Fibroblast of the aortic adventitia (primary cell): ENCODE results near the gene FXYD3. TPM values are rescaled to one million over a fixed set of nuclear protein-coding genes. Genes with fewer than 3 reads are reported as not detected.

ENCODE experiments used
- DNase-seq: peaks from one replicate; pipeline ENCODE4 v3.0.0-alpha.2; 2010; ENCODE audit warnings: low read depth
- H3K4me3 ChIP-seq: 2 replicates; pipeline ENCODE4 v1.5.1; 2011; ENCODE audit warnings: low read depth, mild to moderate bottlenecking, control low read depth, low read length, moderate library complexity
- CTCF ChIP-seq: IDR thresholded peaks from 2 replicates; pipeline ENCODE4 v1.5.1; 2011; ENCODE audit warnings: mild to moderate bottlenecking, low read length, control low read depth, inconsistent platforms; ENCODE audit not compliant: insufficient read depth
- total RNA-seq: library from RNA; depleted of rRNA; stranded (reverse); fragments of >200 nt; gene quantifications from 2 replicates; pipeline ENCODE4 v1.2.3, GENCODE V29; 2012; ENCODE audit warnings: low replicate concordance

Gene FXYD3
- total RNA-seq, 1 donor, result not detected

GRCh38 chr19:35118268-35119020 is 2.8 kb downstream of the FXYD3 start:
- TF ChIP-seq CTCF, result no peak
- H3K4me3 ChIP-seq, result no peak overlapping the region
- no peak for DNase-seq

DNA sequence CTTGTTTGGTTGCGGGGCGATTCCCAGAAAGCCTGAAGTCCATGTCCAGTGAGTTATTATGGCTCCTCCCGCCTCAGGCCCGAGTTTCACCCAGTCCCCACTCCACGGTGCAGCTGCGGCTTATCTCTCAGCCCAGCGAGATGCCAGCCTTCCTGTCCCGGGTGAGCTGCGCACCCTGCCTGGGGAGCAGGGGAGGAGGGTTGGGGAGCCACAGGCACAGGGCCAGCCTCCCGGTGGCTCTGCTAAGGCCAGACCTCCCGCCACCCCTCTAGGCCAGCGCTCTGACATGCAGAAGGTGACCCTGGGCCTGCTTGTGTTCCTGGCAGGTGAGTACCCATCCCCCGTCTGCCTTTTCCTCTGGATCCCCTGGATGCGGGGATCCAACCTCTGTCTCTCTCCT is 3.5 kb downstream of the FXYD3 start:
- TF ChIP-seq CTCF, result no peak
- no peak overlapping the region for H3K4me3 ChIP-seq
- no peak for DNase-seq

DNA sequence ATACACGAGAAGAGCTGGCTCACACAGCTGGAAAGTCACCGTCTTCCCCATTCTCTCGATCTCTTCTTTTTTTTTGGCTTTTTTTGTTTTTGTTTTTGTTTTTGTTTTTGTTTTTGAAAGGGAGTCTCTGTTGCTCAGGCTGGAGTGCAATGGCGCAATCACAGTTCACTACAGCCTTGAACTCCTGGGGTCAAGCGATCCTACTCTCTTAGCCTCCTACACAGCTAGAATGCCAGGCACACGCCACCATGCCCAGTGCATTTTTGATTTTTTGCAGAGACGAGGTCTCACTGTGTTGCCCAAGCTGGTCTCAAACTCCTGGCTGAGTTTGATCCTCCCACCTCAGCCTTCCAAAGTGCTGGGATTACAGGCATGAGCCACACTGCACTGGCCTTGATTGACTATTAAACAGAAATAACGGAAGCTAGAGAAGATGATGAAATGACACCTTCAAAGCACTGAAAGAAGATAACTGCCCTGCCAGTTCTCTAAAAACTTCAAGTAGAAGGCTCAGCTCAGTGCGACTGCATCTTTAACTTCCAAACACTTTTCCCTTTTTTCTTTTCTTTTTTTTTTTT is 4.0 kb downstream of the FXYD3 start:
- no peak for TF ChIP-seq CTCF
- H3K4me3 ChIP-seq, result no peak overlapping the region
- DNase-seq, result no peak

DNA sequence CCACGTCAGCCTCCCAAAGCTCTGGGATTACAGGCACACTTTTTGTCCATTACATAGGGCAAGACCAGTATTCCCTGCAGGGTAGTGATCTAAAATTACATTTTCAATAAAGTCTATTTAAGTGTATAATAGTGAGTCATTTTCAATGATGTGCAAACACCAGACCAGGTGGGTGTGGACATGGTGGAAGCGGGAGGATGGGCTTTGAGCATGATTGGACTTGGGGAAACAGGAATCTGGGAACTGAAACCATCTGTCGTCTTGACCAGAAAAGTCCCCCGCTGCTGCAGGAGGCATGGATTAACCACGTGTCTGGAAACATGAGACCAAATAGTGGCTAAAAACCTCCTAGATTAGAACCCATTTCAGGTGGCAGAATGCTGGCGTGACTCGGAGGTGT is 4.9 kb downstream of the FXYD3 start:
- peak; percentile 79 for DNase-seq
- TF ChIP-seq CTCF, result no peak
- no peak overlapping the region for H3K4me3 ChIP-seq

DNA sequence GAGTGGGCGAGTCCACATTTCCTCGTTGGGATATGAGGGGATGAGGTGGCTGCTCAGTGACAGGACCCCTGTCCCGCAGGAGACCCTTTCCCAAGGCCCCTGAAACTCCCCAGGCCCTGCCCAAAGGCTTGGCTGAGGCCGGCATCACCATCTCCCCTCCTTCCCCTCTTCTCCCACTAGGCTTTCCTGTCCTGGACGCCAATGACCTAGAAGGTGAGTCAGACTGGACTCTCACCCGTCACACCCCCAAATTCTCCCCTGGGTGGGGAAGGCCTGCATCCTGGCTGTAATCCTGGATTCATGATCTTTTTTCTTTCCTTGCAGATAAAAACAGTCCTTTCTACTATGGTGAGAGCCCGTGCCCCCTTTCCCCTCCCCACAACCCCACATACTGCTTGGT is 5.3 kb downstream of the FXYD3 start:
- TF ChIP-seq CTCF, result no peak
- peak; percentile 25 for DNase-seq
- no peak overlapping the region for H3K4me3 ChIP-seq

GRCh38 chr19:35122687-35123551 is 7.3 kb downstream of the FXYD3 start:
- H3K4me3 ChIP-seq, result no peak overlapping the region
- DNase-seq, result no peak

More at GRCh38 chr19:35122687-35123551, 7.3 kb downstream of the FXYD3 start:
- no peak for TF ChIP-seq CTCF
